HG02759 (cell line): Measurements from ENCODE around the gene SLC2A13.
"Not testable (repeated sequence)": the region's sequence is repeated elsewhere in the genome, so short reads cannot be mapped to it uniquely, and the experiment has no call there.

ENCODE experiments used
- ATAC-seq: cut with Tn5 transposase; IDR thresholded peaks from one replicate; pipeline ENCODE4 v1.9.1; 2021; ENCODE audit warnings: mild to moderate bottlenecking, moderate library complexity; ENCODE audit not compliant: unreplicated experiment

SLC2A13 gene

GRCh38 chr12:39935839-39936238, 170.0 kb downstream of the SLC2A13 start:
- no peak for ATAC-seq

GRCh38 chr12:39935275-39935674, 170.6 kb downstream of the SLC2A13 start:
- ATAC-seq, result no peak

GRCh38 chr12:39931857-39932256, 174.0 kb downstream of the SLC2A13 start:
- ATAC-seq, result no peak

- no peak for ATAC-seq
Measured at GRCh38 chr12:39931231-39931630, 174.7 kb downstream of the SLC2A13 start.

- no peak for ATAC-seq
Measured at GRCh38 chr12:39930101-39930500, 175.8 kb downstream of the SLC2A13 start.

GRCh38 chr12:39928181-39928899, 177.5 kb downstream of the SLC2A13 start:
- no peak for ATAC-seq

GRCh38 chr12:39923364-39923763, 182.5 kb downstream of the SLC2A13 start:
- no peak for ATAC-seq

- ATAC-seq, result not testable (repeated sequence)
Measured at GRCh38 chr12:39922598-39922997, 183.3 kb downstream of the SLC2A13 start.

- no peak for ATAC-seq
Measured at GRCh38 chr12:39920647-39921046, 185.2 kb downstream of the SLC2A13 start.

GRCh38 chr12:39920222-39920621, 185.7 kb downstream of the SLC2A13 start:
- ATAC-seq, result no peak

GRCh38 chr12:39919790-39920189, 186.1 kb downstream of the SLC2A13 start:
- no peak for ATAC-seq

GRCh38 chr12:39915249-39915648, 190.6 kb downstream of the SLC2A13 start:
- ATAC-seq, result no peak

- no peak for ATAC-seq
Measured at GRCh38 chr12:39912211-39912980, 193.5 kb downstream of the SLC2A13 start.

GRCh38 chr12:39906237-39906636, 199.6 kb downstream of the SLC2A13 start:
- no peak for ATAC-seq

- no peak for ATAC-seq
Measured at GRCh38 chr12:39905152-39905551, 200.7 kb downstream of the SLC2A13 start.

- no peak for ATAC-seq
Measured at GRCh38 chr12:39902821-39903220, 203.1 kb downstream of the SLC2A13 start.

- ATAC-seq, result no peak
Measured at GRCh38 chr12:39897315-39897714, 208.6 kb downstream of the SLC2A13 start.

- ATAC-seq, result not testable (repeated sequence)
Measured at GRCh38 chr12:39893388-39893787, 212.5 kb downstream of the SLC2A13 start.

- ATAC-seq, result no peak
Measured at GRCh38 chr12:39892146-39892545, 213.7 kb downstream of the SLC2A13 start.

- no peak for ATAC-seq
Measured at GRCh38 chr12:39887856-39888255, 218.0 kb downstream of the SLC2A13 start.

GRCh38 chr12:39886106-39886505, 219.8 kb downstream of the SLC2A13 start:
- ATAC-seq, result no peak

GRCh38 chr12:39884616-39885125, 221.2 kb downstream of the SLC2A13 start:
- ATAC-seq, result no peak
